OCI-LY1 (cell line): ENCODE data around the gene SV2C.

Experiments
- H2AFZ ChIP-seq: fragments of 200-600 bp; sonication (generic), shearing (Covaris generic); 2 replicates; pipeline ENCODE4 v1.6.0; 2014; ENCODE audit warnings: antibody characterized with exemption, mild to moderate bottlenecking, low read length
- H3F3A ChIP-seq: fragments of 200-600 bp; sonication (generic), shearing (Covaris generic); 2 replicates; pipeline ENCODE4 v1.6.0; 2014; ENCODE audit warnings: mild to moderate bottlenecking, antibody characterized with exemption, low read length, moderate library complexity; ENCODE audit not compliant: insufficient read depth
- H3K27ac ChIP-seq: fragments of 200-600 bp; sonication (generic); 2 replicates; pipeline ENCODE4 v1.5.1; 2014; ENCODE audit warnings: low read length, mixed run types, mild to moderate bottlenecking, low read depth; ENCODE audit not compliant: poor library complexity, severe bottlenecking
- H3K27me3 ChIP-seq: fragments of 200-600 bp; sonication (generic); 2 replicates; pipeline ENCODE4 v1.6.0; 2014; ENCODE audit warnings: antibody characterized with exemption, mild to moderate bottlenecking, low read length, moderate library complexity; ENCODE audit not compliant: insufficient read depth
- H3K36me3 ChIP-seq: fragments of 200-600 bp; sonication (generic); 2 replicates; pipeline ENCODE4 v1.6.1; 2014; ENCODE audit warnings: mild to moderate bottlenecking, antibody characterized with exemption, low read length, moderate library complexity, mixed read lengths; ENCODE audit not compliant: insufficient read depth
- H3K4me1 ChIP-seq: fragments of 200-600 bp; sonication (generic); 2 replicates; pipeline ENCODE4 v1.5.1; 2014; ENCODE audit warnings: mild to moderate bottlenecking, low read length, moderate library complexity; ENCODE audit not compliant: insufficient read depth, severe bottlenecking
- H3K4me2 ChIP-seq: fragments of 200-600 bp; sonication (generic), shearing (Covaris generic); 2 replicates; pipeline ENCODE4 v1.6.1; 2014; ENCODE audit warnings: low read length
- H3K4me3 ChIP-seq: fragments of 200-600 bp; sonication (generic); 2 replicates; pipeline ENCODE4 v1.5.1; 2014; ENCODE audit warnings: low read length, low read depth, mild to moderate bottlenecking, mixed read lengths; ENCODE audit not compliant: poor library complexity, severe bottlenecking
- H3K79me2 ChIP-seq: fragments of 200-600 bp; shearing (Covaris generic); 2 replicates; pipeline ENCODE4 v1.6.1; 2016; ENCODE audit warnings: mixed run types, low read length, mixed read lengths; ENCODE audit not compliant: insufficient read depth
- H3K9ac ChIP-seq: fragments of 200-600 bp; sonication (generic), shearing (Covaris generic); 2 replicates; pipeline ENCODE4 v1.6.1; 2014; ENCODE audit warnings: mild to moderate bottlenecking, low read length, mixed read lengths
- H3K9me2 ChIP-seq: fragments of 200-600 bp; sonication (generic), shearing (Covaris generic); 2 replicates; pipeline ENCODE4 v1.6.1; 2014; ENCODE audit warnings: low read depth, mild to moderate bottlenecking, low read length, mixed read lengths
- H3K9me3 ChIP-seq: fragments of 200-600 bp; shearing (Covaris generic); 2 replicates; pipeline ENCODE4 v1.6.1; 2014; ENCODE audit warnings: low read length, mixed read lengths
- H4K20me1 ChIP-seq: fragments of 200-600 bp; sonication (generic), shearing (Covaris generic); 2 replicates; pipeline ENCODE4 v1.6.0; 2016; ENCODE audit warnings: mild to moderate bottlenecking, low read length; ENCODE audit not compliant: insufficient read depth
- EZH2 ChIP-seq: fragments of 200-600 bp; sonication (generic), shearing (Covaris generic); IDR thresholded peaks from 2 replicates; pipeline ENCODE4 v1.8.0; 2017; ENCODE audit warnings: borderline replicate concordance, mixed run types, mild to moderate bottlenecking, antibody characterized with exemption, low read length, moderate library complexity, mixed read lengths
- TF ChIP-seq, protein P1 (sequence below): fragments of 200-600 bp; sonication (generic), shearing (Covaris generic); IDR thresholded peaks from 2 replicates; pipeline ENCODE4 v1.5.1; 2017; ENCODE audit warnings: mild to moderate bottlenecking, antibody characterized with exemption, low read length, moderate library complexity, mixed read lengths

The SV2C gene

GRCh38 chr5:76305269-76305668 lies 222.1 kb downstream of the SV2C start:
- H3F3A ChIP-seq = no peaks in the 10 kb centered on the region
- H3K4me2 ChIP-seq = no peak overlapping the region
- H3K4me1 ChIP-seq = peaks cover 4% of the 10 kb centered on the region
- H3K9me2 ChIP-seq = no peaks in the 10 kb centered on the region
- no peak overlapping the region for H2AFZ ChIP-seq
- H3K4me3 ChIP-seq = no peak overlapping the region
- H3K9me3 ChIP-seq = no peaks in the 10 kb centered on the region
- TF ChIP-seq EZH2 = no peak
- TF ChIP-seq, protein P1, sequence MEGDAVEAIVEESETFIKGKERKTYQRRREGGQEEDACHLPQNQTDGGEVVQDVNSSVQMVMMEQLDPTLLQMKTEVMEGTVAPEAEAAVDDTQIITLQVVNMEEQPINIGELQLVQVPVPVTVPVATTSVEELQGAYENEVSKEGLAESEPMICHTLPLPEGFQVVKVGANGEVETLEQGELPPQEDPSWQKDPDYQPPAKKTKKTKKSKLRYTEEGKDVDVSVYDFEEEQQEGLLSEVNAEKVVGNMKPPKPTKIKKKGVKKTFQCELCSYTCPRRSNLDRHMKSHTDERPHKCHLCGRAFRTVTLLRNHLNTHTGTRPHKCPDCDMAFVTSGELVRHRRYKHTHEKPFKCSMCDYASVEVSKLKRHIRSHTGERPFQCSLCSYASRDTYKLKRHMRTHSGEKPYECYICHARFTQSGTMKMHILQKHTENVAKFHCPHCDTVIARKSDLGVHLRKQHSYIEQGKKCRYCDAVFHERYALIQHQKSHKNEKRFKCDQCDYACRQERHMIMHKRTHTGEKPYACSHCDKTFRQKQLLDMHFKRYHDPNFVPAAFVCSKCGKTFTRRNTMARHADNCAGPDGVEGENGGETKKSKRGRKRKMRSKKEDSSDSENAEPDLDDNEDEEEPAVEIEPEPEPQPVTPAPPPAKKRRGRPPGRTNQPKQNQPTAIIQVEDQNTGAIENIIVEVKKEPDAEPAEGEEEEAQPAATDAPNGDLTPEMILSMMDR = no peak
- no peaks in the 10 kb centered on the region for H4K20me1 ChIP-seq
- H3K9ac ChIP-seq = no peak overlapping the region
- no peaks in the 10 kb centered on the region for H3K27me3 ChIP-seq
- no peaks in the 10 kb centered on the region for H3K79me2 ChIP-seq
- H3K36me3 ChIP-seq = no peaks in the 10 kb centered on the region
- no peak overlapping the region for H3K27ac ChIP-seq

- H3K9me2 ChIP-seq = no peaks in the 10 kb centered on the region
- H2AFZ ChIP-seq = no peak overlapping the region
- H3K36me3 ChIP-seq = no peaks in the 10 kb centered on the region
- no peak overlapping the region for H3K4me2 ChIP-seq
- H3K9me3 ChIP-seq = no peaks in the 10 kb centered on the region
- H4K20me1 ChIP-seq = no peaks in the 10 kb centered on the region
- H3K9ac ChIP-seq = no peak overlapping the region
- peaks cover 4% of the 10 kb centered on the region for H3K4me1 ChIP-seq
- no peaks in the 10 kb centered on the region for H3K27me3 ChIP-seq
- no peaks in the 10 kb centered on the region for H3K79me2 ChIP-seq
- TF ChIP-seq EZH2 = no peak
- TF ChIP-seq, protein P1 = no peak
- H3K4me3 ChIP-seq = no peak overlapping the region
- H3F3A ChIP-seq = no peaks in the 10 kb centered on the region
- H3K27ac ChIP-seq = no peak overlapping the region
These were observed 222.6 kb downstream of the SV2C start for GRCh38 chr5:76305775-76306174.

DNA sequence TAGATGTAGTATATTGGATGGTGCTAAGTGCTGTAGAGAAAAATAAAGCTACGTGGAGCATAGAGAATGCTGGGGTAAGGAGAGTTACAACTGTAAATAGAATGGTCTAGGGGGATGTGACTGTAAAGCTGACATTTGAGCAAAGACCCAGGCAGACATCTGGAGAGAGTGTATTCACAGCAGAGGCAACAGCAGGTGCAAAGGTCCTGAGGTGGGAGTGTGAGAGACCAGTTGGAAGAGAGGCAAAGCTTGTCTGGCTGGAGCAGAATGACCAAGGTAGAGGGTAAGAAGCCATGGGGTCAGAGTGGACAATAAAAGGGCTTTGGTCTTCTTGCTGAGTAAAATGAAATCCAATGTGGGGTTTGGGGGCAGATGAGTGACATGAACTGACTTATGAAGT lies 227.0 kb downstream of the SV2C start:
- no peak overlapping the region for H3K4me3 ChIP-seq
- no peak overlapping the region for H3K27ac ChIP-seq
- H3K4me1 ChIP-seq = no peaks in the 10 kb centered on the region
- TF ChIP-seq, protein P1 = no peak
- TF ChIP-seq EZH2 = no peak
- H4K20me1 ChIP-seq = no peaks in the 10 kb centered on the region
- H3K79me2 ChIP-seq = no peaks in the 10 kb centered on the region
- H2AFZ ChIP-seq = no peak overlapping the region
- no peak overlapping the region for H3K4me2 ChIP-seq
- no peaks in the 10 kb centered on the region for H3F3A ChIP-seq
- H3K9me3 ChIP-seq = no peaks in the 10 kb centered on the region
- no peaks in the 10 kb centered on the region for H3K36me3 ChIP-seq
- no peaks in the 10 kb centered on the region for H3K9me2 ChIP-seq
- no peaks in the 10 kb centered on the region for H3K27me3 ChIP-seq
- H3K9ac ChIP-seq = no peak overlapping the region
